HCT116 (cell line): ENCODE measurements around the gene HGF.

ENCODE experiments used
- CTCF ChIP-seq, 3 experiments: fragments of 200-600 bp in 1 of 3; sonication (generic) in 1 of 3; IDR thresholded peaks in 2 of 3; conservative IDR thresholded peaks in 1 of 3; 2 replicates each; pipeline ENCODE4 v1.5.1; 2012 to 2017; ENCODE audit warnings: low read depth in 2 of 3, low read length in 2 of 3, antibody characterized with exemption in 1 of 3, borderline replicate concordance in 1 of 3, control low read depth in 1 of 3, mild to moderate bottlenecking in 1 of 3, mixed read lengths in 1 of 3, mixed run types in 1 of 3, moderate library complexity in 1 of 3; ENCODE audit not compliant: insufficient read depth in 1 of 3
- EZH2 ChIP-seq: fragments of 200-600 bp; sonication (generic); IDR thresholded peaks from 2 replicates; pipeline ENCODE4 v1.6.1; 2017; ENCODE audit warnings: antibody characterized with exemption, mixed run types
- EZH2phosphoT487 ChIP-seq: fragments of 200-600 bp; IDR thresholded peaks from 2 replicates; pipeline ENCODE4 v1.6.1; 2018; ENCODE audit warnings: antibody characterized with exemption, borderline replicate concordance
- JUND ChIP-seq: IDR thresholded peaks from 2 replicates; pipeline ENCODE4 v1.6.1; 2012
- POLR2A ChIP-seq: IDR thresholded peaks from 2 replicates; pipeline ENCODE4 v1.7.0; 2011; ENCODE audit warnings: borderline replicate concordance; ENCODE audit not compliant: insufficient read depth, insufficient read length; ENCODE audit errors: extremely low read depth
- POLR2AphosphoS5 ChIP-seq: IDR thresholded peaks from 2 replicates; pipeline ENCODE4 v1.6.1; 2011; ENCODE audit warnings: mild to moderate bottlenecking, low read depth, low read length, moderate library complexity
- ZNF274 ChIP-seq: fragments of 200-500 bp; sonication (Bioruptor generic); IDR thresholded peaks from 2 replicates; pipeline ENCODE4 v1.6.1; 2014; ENCODE audit warnings: mild to moderate bottlenecking, low read depth, low read length, inconsistent platforms
- TF ChIP-seq, protein P1 (sequence below): IDR thresholded peaks from 2 replicates; pipeline ENCODE4 v1.6.1; 2012

- no peak for TF ChIP-seq POLR2A
- no peak for TF ChIP-seq CTCF (IDR thresholded peaks at IDR 0.05 in 2 of 3, conservative IDR thresholded peaks at IDR 0.05 in 1 of 3; ENCODE audit: borderline replicate concordance in 1 of 3, insufficient read depth in 1 of 3, low read depth in 2 of 3, low read length in 2 of 3)
- TF ChIP-seq, protein P1, sequence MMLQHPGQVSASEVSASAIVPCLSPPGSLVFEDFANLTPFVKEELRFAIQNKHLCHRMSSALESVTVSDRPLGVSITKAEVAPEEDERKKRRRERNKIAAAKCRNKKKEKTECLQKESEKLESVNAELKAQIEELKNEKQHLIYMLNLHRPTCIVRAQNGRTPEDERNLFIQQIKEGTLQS, result no peak
- no peak for TF ChIP-seq EZH2phosphoT487
- TF ChIP-seq POLR2AphosphoS5, result no peak
- TF ChIP-seq EZH2, result no peak
- no peak for TF ChIP-seq ZNF274
- TF ChIP-seq JUND, result no peak
Measured at GRCh38 chr7:81780914-81781693, 11.3 kb upstream of the HGF start.
